PC-3 (cell line): Measurements from ENCODE around the gene MAU2.

Source experiments
- CTCF ChIP-seq: fragments of 300-600 bp; sonication (generic); conservative IDR thresholded peaks from 2 replicates; pipeline ENCODE4 v1.5.1; 2017; ENCODE audit warnings: antibody characterized with exemption, low read depth, mild to moderate bottlenecking, low read length
- EZH2 ChIP-seq: fragments of 300-600 bp; sonication (generic); IDR thresholded peaks from one replicate; pipeline ENCODE4 v1.6.1; 2017; ENCODE audit warnings: antibody characterized with exemption, mild to moderate bottlenecking, low read length; ENCODE audit not compliant: unreplicated experiment

- TF ChIP-seq CTCF (no peak), EZH2 (no peak)
Measured at GRCh38 chr19:19384486-19384885, 63.9 kb downstream of the MAU2 start.
